ENCODE data around the gene TIMM23.

- TF ChIP-seq, protein P1, sequence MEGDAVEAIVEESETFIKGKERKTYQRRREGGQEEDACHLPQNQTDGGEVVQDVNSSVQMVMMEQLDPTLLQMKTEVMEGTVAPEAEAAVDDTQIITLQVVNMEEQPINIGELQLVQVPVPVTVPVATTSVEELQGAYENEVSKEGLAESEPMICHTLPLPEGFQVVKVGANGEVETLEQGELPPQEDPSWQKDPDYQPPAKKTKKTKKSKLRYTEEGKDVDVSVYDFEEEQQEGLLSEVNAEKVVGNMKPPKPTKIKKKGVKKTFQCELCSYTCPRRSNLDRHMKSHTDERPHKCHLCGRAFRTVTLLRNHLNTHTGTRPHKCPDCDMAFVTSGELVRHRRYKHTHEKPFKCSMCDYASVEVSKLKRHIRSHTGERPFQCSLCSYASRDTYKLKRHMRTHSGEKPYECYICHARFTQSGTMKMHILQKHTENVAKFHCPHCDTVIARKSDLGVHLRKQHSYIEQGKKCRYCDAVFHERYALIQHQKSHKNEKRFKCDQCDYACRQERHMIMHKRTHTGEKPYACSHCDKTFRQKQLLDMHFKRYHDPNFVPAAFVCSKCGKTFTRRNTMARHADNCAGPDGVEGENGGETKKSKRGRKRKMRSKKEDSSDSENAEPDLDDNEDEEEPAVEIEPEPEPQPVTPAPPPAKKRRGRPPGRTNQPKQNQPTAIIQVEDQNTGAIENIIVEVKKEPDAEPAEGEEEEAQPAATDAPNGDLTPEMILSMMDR (conservative IDR thresholded peaks at IDR 0.05 in 1 of 2, IDR thresholded peaks at IDR 0.05 in 1 of 2; ENCODE audit: low read depth in 1 of 2, low read length in 2 of 2), result no peak
- TF ChIP-seq EZH2 (IDR thresholded peaks at IDR 0.05; ENCODE audit: low read length, missing control alignments), result no peak
Measured at GRCh38 chr10:46018453-46019176, 46.3 kb downstream of the TIMM23 start.

All from fibroblast of lung (primary cell).